Colon (tissue), 2 donors: ENCODE results near the gene RHBDD2.
"Not testable (repeated sequence)": the region's sequence is repeated elsewhere in the genome, so short reads cannot be mapped to it uniquely, and the experiment has no call there.

Experiments
- FAIRE-seq: peaks from 2 replicates; lab custom pipeline; 2012; peaks lifted over from hg19 to GRCh38; lab: Jason Lieb, UNC
- donor health status: control.
- donor health status: control.

Gene RHBDD2

GRCh38 chr7:75878769-75879611 lies at the start of gene RHBDD2:
TSS of gene RHBDD2 (plus strand) at chr7:75879034. CDS start at chr7:75879083, 49 bp downstream.
- FAIRE-seq, result no peak

DNA sequence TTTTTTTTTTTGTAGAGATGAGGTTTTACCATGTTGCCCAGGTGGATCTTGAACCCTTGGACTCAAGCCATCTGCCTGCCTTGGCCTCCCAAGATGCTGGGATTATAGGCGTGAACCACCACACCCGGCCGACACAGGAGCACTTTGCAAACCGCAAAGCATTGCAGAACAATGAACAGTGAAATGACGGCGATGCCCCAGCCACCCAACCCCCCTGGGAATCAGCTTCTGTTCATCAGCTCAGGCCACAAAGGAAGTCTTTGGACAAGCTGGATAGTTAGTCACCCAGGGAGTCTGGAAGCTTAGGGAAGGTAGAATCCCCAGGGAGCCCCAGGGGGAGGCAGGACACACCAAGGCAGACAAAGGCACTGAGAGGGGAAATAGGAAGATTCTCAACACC lies 49.2 kb upstream of the RHBDD2 start:
- not testable (repeated sequence) for FAIRE-seq

DNA sequence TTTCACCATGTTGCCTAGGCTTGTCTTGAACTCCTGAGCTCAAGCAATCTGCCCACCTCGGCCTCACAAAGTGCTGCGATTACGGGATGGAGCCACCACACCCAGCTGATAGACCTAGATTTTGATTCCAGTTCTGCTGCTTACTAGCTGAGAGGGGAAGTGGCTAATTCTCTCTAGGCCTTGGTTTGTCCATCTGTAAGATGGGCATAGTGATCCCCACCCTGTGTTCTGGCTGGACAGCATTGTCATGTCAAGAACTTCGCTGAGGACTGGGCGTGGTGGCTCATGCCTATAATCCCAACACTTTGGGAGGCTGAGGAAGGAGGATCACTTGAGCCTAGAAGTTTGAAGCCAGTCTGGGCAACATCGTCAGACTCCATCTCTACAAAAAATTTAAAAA lies 47.9 kb upstream of the RHBDD2 start:
- no peak for FAIRE-seq

GRCh38 chr7:75833662-75834061 lies 45.2 kb upstream of the RHBDD2 start:
- FAIRE-seq, result not testable (repeated sequence)

GRCh38 chr7:75835688-75836285 lies 43.0 kb upstream of the RHBDD2 start:
- no peak for FAIRE-seq

DNA sequence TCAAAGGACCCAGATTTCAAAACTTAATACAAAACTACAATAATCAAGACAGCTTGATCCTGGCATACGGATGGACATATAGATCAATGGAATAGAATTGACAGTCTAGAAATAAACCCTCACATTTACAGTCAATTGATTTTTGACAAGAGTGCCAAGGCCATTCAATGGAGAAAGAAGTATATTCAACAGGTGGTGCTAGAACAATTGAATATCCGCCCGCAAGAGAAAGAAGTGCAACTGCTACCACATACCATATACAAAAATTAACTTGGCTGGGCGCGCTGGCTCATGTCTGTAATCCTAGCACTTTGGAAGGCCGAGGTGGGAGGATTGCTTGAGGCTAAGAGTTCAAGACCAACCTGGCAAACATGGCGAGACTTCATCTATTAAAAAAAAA lies 42.0 kb upstream of the RHBDD2 start:
- FAIRE-seq, result no peak

GRCh38 chr7:75838281-75838930 lies 40.4 kb upstream of the RHBDD2 start:
- not testable (repeated sequence) for FAIRE-seq

DNA sequence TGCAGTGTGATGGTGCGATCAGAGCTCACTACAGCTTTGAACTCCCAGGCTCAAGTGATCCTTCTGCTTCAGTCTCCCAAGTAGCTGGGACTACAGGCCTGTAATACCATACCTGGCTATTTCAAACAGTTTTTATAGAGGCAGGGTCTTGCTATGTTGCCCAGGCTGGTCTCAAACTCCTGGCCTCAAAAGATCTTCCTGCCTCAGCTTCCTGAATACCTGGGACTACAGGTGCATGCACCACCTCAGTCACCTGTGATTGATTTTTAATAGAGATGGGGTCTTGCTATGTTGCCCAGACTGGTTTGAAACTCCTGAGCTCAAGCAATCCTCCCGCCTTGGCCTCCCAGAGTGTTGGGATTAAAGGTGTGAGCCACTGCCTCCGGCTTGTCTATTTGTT lies 38.8 kb upstream of the RHBDD2 start:
- no peak for FAIRE-seq

- no peak for FAIRE-seq
Measured at GRCh38 chr7:75842836-75843446, 35.9 kb upstream of the RHBDD2 start.

- FAIRE-seq, result no peak
Measured at GRCh38 chr7:75843613-75844116, 35.2 kb upstream of the RHBDD2 start.

GRCh38 chr7:75844158-75844557 lies 34.7 kb upstream of the RHBDD2 start:
- FAIRE-seq, result no peak

- FAIRE-seq, result not testable (repeated sequence)
Measured at GRCh38 chr7:75845132-75845531, 33.7 kb upstream of the RHBDD2 start.

DNA sequence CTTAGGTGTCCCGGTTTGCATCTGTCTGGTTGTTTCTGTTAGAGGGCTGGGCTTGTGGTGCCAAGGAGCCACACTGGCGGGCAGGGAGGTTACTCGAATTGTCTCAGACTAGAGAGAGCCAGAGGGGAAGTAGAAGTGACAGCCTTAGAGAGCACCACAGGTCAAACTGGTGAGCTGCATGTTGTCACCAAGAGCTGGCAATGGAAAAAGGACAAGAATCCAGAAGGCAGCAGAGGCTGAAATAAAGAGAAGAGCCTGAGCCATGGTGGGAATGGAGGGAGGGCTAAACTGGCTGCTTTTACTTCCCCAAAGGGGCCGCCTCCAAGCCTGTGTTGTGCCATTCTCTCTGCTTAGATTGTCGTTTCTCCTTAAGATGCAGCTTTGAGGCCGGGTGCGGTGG lies 31.1 kb upstream of the RHBDD2 start:
- FAIRE-seq, result no peak

DNA sequence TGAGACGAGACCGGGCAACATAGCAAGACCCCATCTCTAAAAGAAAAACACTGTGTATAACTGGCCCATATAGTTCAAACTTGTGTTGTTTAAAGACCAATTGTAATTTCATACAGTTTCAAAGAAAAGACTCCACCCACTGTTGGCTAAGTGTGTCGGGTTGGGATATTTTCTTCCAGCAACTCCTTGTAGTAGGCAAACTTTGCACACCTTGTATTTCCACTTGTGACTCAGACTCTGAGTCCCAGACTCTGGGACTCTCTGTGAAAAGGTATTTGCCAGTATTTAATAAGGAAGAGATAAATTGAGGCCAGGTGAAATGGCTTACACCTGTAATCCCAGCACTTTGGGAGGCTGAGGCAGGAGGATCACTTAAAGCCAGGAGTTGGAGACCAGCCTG lies 29.3 kb upstream of the RHBDD2 start:
- no peak for FAIRE-seq

DNA sequence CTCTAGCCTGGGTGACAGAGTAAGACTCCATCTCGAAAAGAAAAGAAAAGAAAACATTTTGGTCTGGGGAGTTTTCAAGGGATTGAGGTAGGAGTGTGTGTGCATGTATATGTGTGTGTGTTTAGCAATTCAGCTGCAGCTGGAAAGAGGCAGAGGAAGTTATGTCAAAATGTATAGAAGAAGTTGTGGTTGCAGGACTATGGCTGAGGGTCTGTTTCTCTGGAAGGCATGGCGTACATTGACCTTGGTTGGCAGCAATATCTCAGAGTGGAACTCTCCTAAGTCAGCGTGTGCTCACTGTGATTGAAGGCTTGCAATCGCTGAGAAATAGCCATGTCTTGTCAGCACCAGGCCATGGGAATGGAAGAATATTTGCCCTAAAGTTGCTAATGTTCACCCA lies 28.6 kb upstream of the RHBDD2 start:
- no peak for FAIRE-seq

GRCh38 chr7:75854233-75854632 lies 24.6 kb upstream of the RHBDD2 start:
- no peak for FAIRE-seq

DNA sequence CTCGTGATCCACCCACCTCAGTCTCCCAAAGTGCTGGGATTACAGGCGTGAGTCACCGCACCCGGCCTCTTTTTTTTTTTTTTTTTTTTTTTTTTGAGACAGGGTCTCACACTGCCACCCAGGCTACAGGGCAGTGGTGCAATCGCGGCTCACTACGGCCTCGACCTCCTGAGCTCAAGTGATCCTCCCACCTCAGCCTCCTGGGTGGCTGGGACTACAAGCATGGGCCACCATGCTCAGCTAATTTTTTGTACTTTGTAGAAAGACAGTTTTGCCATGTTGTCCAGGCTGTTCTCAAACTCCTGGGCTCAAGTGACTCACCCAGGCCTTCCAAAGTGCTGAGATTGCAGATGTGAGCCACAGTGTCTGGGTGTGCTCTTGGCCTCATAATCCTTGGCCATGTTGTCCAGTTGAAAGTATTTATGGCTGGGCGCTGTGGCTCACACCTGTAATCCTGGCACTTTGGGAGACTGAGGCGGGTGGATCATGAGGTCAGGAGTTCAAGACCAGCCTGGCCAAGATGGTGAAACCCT lies 24.0 kb upstream of the RHBDD2 start:
- FAIRE-seq, result not testable (repeated sequence)

DNA sequence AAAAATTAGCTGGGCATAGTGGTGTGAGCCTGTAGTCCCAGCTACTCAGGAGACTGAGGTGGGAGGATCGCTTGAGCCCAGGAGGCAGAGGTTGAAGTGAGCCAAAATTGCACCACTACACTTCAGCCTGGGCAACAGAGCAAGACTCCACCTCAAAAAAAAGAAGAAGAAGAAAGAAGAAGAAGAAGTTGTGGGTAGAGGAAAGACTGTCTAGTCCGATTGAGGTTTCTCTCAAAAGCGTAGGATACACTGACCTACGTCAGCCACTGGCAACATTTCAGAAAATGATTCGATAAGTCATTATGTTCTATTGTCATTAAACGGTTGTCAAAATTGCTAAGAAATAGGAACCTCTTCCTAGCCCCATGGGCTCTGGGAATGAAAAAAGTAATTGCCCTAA lies 22.3 kb upstream of the RHBDD2 start:
- no peak for FAIRE-seq

DNA sequence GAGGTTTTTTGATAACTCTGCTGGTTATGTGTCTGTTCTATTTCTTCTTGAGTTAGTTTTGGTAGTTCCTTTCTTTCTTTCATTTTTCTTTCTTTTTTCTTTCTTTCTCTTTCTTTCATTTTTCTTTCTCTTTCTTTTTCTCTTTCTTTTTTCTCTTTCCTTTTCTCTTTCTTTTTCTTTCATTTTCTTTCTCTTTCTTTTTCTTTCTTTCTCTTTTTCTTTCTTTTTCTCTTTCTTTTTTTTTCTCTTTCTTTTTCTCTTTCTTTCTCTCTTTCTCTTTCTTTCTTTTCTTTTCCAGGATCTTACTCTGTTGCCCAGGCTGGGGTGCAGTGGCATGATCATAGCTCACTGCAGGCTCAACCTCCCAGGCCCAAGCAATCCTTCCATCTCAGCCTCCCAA lies 20.4 kb upstream of the RHBDD2 start:
- no peak for FAIRE-seq

DNA sequence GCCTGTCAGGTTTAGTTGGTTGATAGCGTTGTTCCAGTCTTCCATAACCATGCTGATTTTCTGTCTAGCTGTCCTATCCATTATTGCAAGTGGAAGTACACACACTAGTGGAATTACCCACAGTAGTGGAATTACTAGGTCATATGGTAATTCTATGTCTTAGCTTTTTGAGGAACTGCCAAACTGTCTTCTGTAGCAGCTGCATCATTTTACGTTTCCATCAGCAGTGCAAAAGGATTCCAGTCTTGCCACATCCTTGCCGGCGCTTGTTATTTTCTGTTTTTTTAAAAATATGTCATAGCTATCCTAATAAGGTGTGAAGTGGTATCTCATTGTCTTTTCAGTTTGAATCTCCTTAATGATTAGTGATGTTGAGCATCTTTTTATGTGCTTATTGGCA lies 17.2 kb upstream of the RHBDD2 start:
- FAIRE-seq, result no peak

DNA sequence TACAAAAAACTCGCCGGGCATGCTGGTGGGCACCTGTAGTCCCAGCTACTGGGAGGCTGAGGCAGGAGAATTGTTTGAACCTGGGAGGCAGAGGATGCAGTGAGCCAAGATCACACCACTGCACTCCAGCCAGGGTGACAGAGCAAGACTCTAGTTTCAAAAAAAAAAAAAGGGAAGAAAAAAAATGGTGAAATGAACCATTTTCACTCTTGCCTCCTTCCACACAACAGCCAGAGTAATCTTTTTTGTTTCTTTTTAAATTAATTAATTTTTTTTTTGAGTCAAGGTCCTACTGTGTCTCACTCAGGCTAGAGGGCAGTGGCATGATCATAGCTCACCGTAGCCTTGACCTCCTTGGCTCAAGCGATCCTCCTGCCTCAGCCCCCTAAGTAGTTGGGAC lies 14.6 kb upstream of the RHBDD2 start:
- not testable (repeated sequence) for FAIRE-seq

- no peak for FAIRE-seq
Measured at GRCh38 chr7:75866114-75866488, 12.7 kb upstream of the RHBDD2 start.
